ENCODE data around the gene ADAMTS13.

The ADAMTS13 gene

DNA sequence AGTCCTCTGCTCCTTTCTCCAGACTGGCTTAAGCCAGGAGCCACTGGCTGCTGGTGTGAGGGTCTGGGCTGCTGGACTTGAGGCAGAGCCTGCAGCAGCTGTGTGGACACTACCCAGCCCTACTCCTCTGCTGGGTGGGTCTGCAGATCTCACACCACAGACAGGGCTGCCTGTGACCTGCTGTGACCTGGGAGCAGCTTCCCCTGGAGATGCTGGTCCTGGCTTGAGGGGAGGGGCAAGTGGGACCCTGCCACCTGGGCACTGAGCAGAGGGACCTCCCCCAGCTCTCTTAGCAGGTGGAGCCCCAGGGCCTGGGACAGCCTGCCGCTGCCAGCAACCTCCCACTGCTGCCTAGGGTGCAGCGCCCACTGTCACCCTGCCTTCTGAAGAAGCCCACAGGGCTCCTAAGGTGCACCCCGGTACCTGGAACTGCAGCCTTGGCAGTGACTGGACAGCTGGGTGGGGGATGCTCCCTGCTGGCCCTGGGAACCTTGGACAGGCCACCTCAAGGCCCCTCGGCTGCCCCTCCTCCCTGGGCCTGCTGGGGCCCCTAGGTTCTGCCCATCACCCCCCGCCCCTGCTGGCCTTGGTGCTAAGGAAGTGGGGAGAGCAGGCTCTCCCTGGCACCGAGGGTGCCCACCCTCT lies 46.7 kb downstream of the ADAMTS13 start:
- H3K27me3 ChIP-seq (ENCODE audit: low read length) = no peaks in the 10 kb centered on the region
- no peaks in the 10 kb centered on the region for H3F3A ChIP-seq (ENCODE audit: insufficient read depth)
- H3K36me3 ChIP-seq (ENCODE audit: low read length) = no peaks in the 10 kb centered on the region
- no peak for TF ChIP-seq EZH2phosphoT487 (conservative IDR thresholded peaks at IDR 0.05; ENCODE audit: low read length)
- TF ChIP-seq, protein P1, sequence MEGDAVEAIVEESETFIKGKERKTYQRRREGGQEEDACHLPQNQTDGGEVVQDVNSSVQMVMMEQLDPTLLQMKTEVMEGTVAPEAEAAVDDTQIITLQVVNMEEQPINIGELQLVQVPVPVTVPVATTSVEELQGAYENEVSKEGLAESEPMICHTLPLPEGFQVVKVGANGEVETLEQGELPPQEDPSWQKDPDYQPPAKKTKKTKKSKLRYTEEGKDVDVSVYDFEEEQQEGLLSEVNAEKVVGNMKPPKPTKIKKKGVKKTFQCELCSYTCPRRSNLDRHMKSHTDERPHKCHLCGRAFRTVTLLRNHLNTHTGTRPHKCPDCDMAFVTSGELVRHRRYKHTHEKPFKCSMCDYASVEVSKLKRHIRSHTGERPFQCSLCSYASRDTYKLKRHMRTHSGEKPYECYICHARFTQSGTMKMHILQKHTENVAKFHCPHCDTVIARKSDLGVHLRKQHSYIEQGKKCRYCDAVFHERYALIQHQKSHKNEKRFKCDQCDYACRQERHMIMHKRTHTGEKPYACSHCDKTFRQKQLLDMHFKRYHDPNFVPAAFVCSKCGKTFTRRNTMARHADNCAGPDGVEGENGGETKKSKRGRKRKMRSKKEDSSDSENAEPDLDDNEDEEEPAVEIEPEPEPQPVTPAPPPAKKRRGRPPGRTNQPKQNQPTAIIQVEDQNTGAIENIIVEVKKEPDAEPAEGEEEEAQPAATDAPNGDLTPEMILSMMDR (IDR thresholded peaks at IDR 0.05; ENCODE audit: insufficient read depth, low read length, poor library complexity, severe bottlenecking) = no peak
- no peaks in the 10 kb centered on the region for H4K20me1 ChIP-seq (ENCODE audit: low read depth, low read length)
- H3K4me2 ChIP-seq (ENCODE audit: low read depth, low read length, poor library complexity, severe bottlenecking) = no peak overlapping the region
- H3K9me2 ChIP-seq (replicated peaks; ENCODE audit: insufficient read depth, low read length) = no peaks in the 10 kb centered on the region
- H3K79me2 ChIP-seq (ENCODE audit: insufficient read depth, low read length) = no peaks in the 10 kb centered on the region
- H3K27ac ChIP-seq (ENCODE audit: low read depth, low read length) = no peak overlapping the region
- no peak overlapping the region for H2AFZ ChIP-seq (ENCODE audit: low read depth, low read length, severe bottlenecking)
- no peak overlapping the region for H3K9ac ChIP-seq (ENCODE audit: low read length)
- H3K4me3 ChIP-seq (ENCODE audit: insufficient read depth, low read length, poor library complexity, severe bottlenecking) = no peak overlapping the region
- no peaks in the 10 kb centered on the region for H3K9me3 ChIP-seq (ENCODE audit: insufficient read depth, low read length)

DNA sequence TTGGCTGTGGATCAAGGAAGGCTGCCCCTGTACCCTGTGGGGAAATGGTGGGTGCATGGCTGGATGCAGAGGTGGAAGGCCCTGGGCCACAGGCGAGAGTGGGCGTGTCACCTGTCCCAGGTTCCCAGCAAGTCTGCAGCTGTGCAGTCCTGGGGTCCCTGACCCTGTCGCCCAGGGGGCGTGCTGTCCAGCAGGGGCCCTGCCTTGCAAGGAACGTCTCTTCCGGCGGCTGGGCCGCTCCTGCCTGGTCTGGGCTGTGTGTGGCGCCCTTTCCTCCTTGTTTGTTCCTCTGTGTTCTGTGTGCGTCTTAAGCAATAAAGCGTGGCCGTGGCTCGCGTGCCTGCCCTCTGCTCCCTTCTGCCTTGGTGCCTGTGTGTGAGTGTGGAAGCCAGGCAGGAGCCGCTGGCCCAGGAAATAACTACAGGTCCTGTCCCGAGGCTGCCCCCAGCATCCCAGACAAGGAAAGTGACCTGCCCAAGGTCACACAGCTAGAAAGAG lies 48.3 kb downstream of the ADAMTS13 start:
- H3K9ac ChIP-seq (ENCODE audit: low read length) = no peak overlapping the region
- no peak overlapping the region for H3K4me3 ChIP-seq (ENCODE audit: insufficient read depth, low read length, poor library complexity, severe bottlenecking)
- no peaks in the 10 kb centered on the region for H3F3A ChIP-seq (ENCODE audit: insufficient read depth)
- no peak overlapping the region for H2AFZ ChIP-seq (ENCODE audit: low read depth, low read length, severe bottlenecking)
- TF ChIP-seq EZH2phosphoT487 (conservative IDR thresholded peaks at IDR 0.05; ENCODE audit: low read length) = no peak
- TF ChIP-seq, protein P1 (IDR thresholded peaks at IDR 0.05; ENCODE audit: insufficient read depth, low read length, poor library complexity, severe bottlenecking) = no peak
- no peaks in the 10 kb centered on the region for H3K9me3 ChIP-seq (ENCODE audit: insufficient read depth, low read length)
- no peak overlapping the region for H3K27ac ChIP-seq (ENCODE audit: low read depth, low read length)
- H4K20me1 ChIP-seq (ENCODE audit: low read depth, low read length) = no peaks in the 10 kb centered on the region
- no peak overlapping the region for H3K4me2 ChIP-seq (ENCODE audit: low read depth, low read length, poor library complexity, severe bottlenecking)
- H3K79me2 ChIP-seq (ENCODE audit: insufficient read depth, low read length) = no peaks in the 10 kb centered on the region
- no peaks in the 10 kb centered on the region for H3K27me3 ChIP-seq (ENCODE audit: low read length)
- H3K9me2 ChIP-seq (replicated peaks; ENCODE audit: insufficient read depth, low read length) = no peaks in the 10 kb centered on the region
- H3K36me3 ChIP-seq (ENCODE audit: low read length) = no peaks in the 10 kb centered on the region

DNA sequence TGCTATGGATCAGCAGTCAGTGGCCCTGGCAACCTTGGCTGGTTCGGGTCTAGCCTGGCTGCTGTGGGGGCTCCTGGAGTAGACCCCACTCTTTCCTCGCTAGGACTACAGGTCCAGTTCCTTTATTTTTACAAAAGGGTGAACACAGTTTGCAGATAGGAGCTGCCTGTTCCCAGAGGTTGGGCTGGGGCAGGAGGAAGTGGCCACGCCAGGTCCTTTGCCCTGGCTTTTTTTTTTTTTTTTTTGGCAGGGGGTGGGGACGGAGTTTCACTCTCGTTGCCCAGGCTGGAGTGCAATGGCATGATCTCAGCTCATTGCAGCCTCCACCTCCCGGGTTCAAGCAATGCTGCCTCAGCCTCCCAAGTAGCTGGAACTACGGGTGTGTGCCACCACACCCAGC lies 48.8 kb downstream of the ADAMTS13 start:
- Histone ChIP-seq H3K9me2 (replicated peaks; ENCODE audit: insufficient read depth, low read length) (no peaks in the 10 kb centered on the region), H4K20me1 (ENCODE audit: low read depth, low read length) (no peaks in the 10 kb centered on the region), H3K4me3 (ENCODE audit: insufficient read depth, low read length, poor library complexity, severe bottlenecking) (no peak overlapping the region), H3K9me3 (ENCODE audit: insufficient read depth, low read length) (no peaks in the 10 kb centered on the region), H3K9ac (ENCODE audit: low read length) (no peak overlapping the region), H2AFZ (ENCODE audit: low read depth, low read length, severe bottlenecking) (no peak overlapping the region), H3K79me2 (ENCODE audit: insufficient read depth, low read length) (no peaks in the 10 kb centered on the region), H3K36me3 (ENCODE audit: low read length) (no peaks in the 10 kb centered on the region), H3F3A (ENCODE audit: insufficient read depth) (no peaks in the 10 kb centered on the region), H3K4me2 (ENCODE audit: low read depth, low read length, poor library complexity, severe bottlenecking) (no peak overlapping the region), H3K27ac (ENCODE audit: low read depth, low read length) (no peak overlapping the region), H3K27me3 (ENCODE audit: low read length) (no peaks in the 10 kb centered on the region)
- TF ChIP-seq, protein P1 (IDR thresholded peaks at IDR 0.05; ENCODE audit: insufficient read depth, low read length, poor library complexity, severe bottlenecking) = no peak
- TF ChIP-seq EZH2phosphoT487 (conservative IDR thresholded peaks at IDR 0.05; ENCODE audit: low read length) = no peak
